ENCODE results near the gene KIAA2012.

The KIAA2012 gene

GRCh38 chr2:202056611-202057010 is 16.4 kb upstream of the KIAA2012 start:
- H3K4ac ChIP-seq (ENCODE audit: low read depth in 1 of 2, low read length in 2 of 2): no peak overlapping the region
- H3K36me3 ChIP-seq (ENCODE audit: control insufficient read depth in 1 of 2, insufficient read depth in 2 of 2, low read depth in 1 of 2, low read length in 2 of 2): no peaks in the 10 kb centered on the region
- H3K4me3 ChIP-seq (ENCODE audit: insufficient read depth in 1 of 2, low read depth in 1 of 2, low read length in 2 of 2): no peak overlapping the region
- H2BK15ac ChIP-seq (ENCODE audit: low read depth, poor library complexity, severe bottlenecking): no peak overlapping the region
- no peak overlapping the region for H3K23ac ChIP-seq (ENCODE audit: low read length in 2 of 2)
- no peak overlapping the region for H4K8ac ChIP-seq (ENCODE audit: low read length)
- no peak overlapping the region for H3K18ac ChIP-seq (ENCODE audit: low read depth in 1 of 2, low read length in 2 of 2)
- H3K4me2 ChIP-seq (ENCODE audit: low read length, poor library complexity, severe bottlenecking): no peak overlapping the region
- peaks cover 3 to 38% of the 10 kb centered on the region in 2 experiments for H3K27me3 ChIP-seq (ENCODE audit: control insufficient read depth in 1 of 2, insufficient read depth in 1 of 2, low read length in 2 of 2)
- H2BK12ac ChIP-seq (ENCODE audit: low read length in 2 of 2): no peak overlapping the region
- H3K27ac ChIP-seq (ENCODE audit: low read length, poor library complexity, severe bottlenecking): no peak overlapping the region
- no peak overlapping the region for H2BK120ac ChIP-seq (ENCODE audit: low read depth, low read length)
- H2BK5ac ChIP-seq (ENCODE audit: low read depth, low read length, poor library complexity, severe bottlenecking): no peak overlapping the region
- DNase-seq: peak; percentile 28
- H3K79me1 ChIP-seq (replicated peaks; ENCODE audit: low read length, poor library complexity, severe bottlenecking): no peaks in the 10 kb centered on the region
- no peak overlapping the region for H2AK5ac ChIP-seq (ENCODE audit: low read length, severe bottlenecking)
- no peak overlapping the region for H2AFZ ChIP-seq (ENCODE audit: low read depth, low read length)
- peaks cover 2% of the 10 kb centered on the region for H3K4me1 ChIP-seq (ENCODE audit: control insufficient read depth, insufficient read depth, low read depth, low read length)
- H3K9me3 ChIP-seq (ENCODE audit: control insufficient read depth, low read length): no peaks in the 10 kb centered on the region
- WGBS: no CpG with 5 or more reads among the region's 2 CpGs
- H4K91ac ChIP-seq (ENCODE audit: low read length): no peak overlapping the region
- no peak overlapping the region for H3K9ac ChIP-seq (ENCODE audit: low read length)
- no peak overlapping the region for H3K14ac ChIP-seq (ENCODE audit: low read length in 2 of 2)

- H3K18ac ChIP-seq (ENCODE audit: low read depth in 1 of 2, low read length in 2 of 2): no peak overlapping the region
- H3K9ac ChIP-seq (ENCODE audit: low read length): no peak overlapping the region
- no CpG with 5 or more reads among the region's 3 CpGs for WGBS
These were observed 12.8 kb upstream of the KIAA2012 start for GRCh38 chr2:202060218-202060617.

GRCh38 chr2:202061695-202062094 is 11.4 kb upstream of the KIAA2012 start:
- no peaks in the 10 kb centered on the region for H3K79me1 ChIP-seq (replicated peaks; ENCODE audit: low read length, poor library complexity, severe bottlenecking)
- 100% methylated on average over 2 of the region's 2 CpGs for WGBS

More at GRCh38 chr2:202060218-202060617, 12.8 kb upstream of the KIAA2012 start:
- Histone ChIP-seq H3K14ac (ENCODE audit: low read length in 2 of 2) (no peak overlapping the region), H2AK5ac (ENCODE audit: low read length, severe bottlenecking) (no peak overlapping the region), H3K4ac (ENCODE audit: low read depth in 1 of 2, low read length in 2 of 2) (no peak overlapping the region), H2AFZ (ENCODE audit: low read depth, low read length) (no peak overlapping the region), H3K9me3 (ENCODE audit: control insufficient read depth, low read length) (no peaks in the 10 kb centered on the region), H3K4me3 (ENCODE audit: insufficient read depth in 1 of 2, low read depth in 1 of 2, low read length in 2 of 2) (no peak overlapping the region), H3K23ac (ENCODE audit: low read length in 2 of 2) (no peak overlapping the region), H3K27me3 (ENCODE audit: control insufficient read depth in 1 of 2, insufficient read depth in 1 of 2, low read length in 2 of 2) (peaks cover 0 to 25% of the 10 kb centered on the region in 2 experiments), H2BK15ac (ENCODE audit: low read depth, poor library complexity, severe bottlenecking) (no peak overlapping the region), H4K8ac (ENCODE audit: low read length) (no peak overlapping the region), H2BK120ac (ENCODE audit: low read depth, low read length) (no peak overlapping the region), H3K4me1 (ENCODE audit: control insufficient read depth, insufficient read depth, low read depth, low read length) (no peaks in the 10 kb centered on the region), H4K91ac (ENCODE audit: low read length) (no peak overlapping the region), H2BK12ac (ENCODE audit: low read length in 2 of 2) (no peak overlapping the region), H3K79me1 (replicated peaks; ENCODE audit: low read length, poor library complexity, severe bottlenecking) (no peaks in the 10 kb centered on the region), H3K36me3 (ENCODE audit: control insufficient read depth in 1 of 2, insufficient read depth in 2 of 2, low read depth in 1 of 2, low read length in 2 of 2) (no peaks in the 10 kb centered on the region), H3K4me2 (ENCODE audit: low read length, poor library complexity, severe bottlenecking) (no peak overlapping the region), H3K27ac (ENCODE audit: low read length, poor library complexity, severe bottlenecking) (no peak overlapping the region), H2BK5ac (ENCODE audit: low read depth, low read length, poor library complexity, severe bottlenecking) (no peak overlapping the region)
- no peak for DNase-seq

GRCh38 chr2:202064171-202064880 is 8.7 kb upstream of the KIAA2012 start:
- Histone ChIP-seq H3K4me2 (ENCODE audit: low read length, poor library complexity, severe bottlenecking) (peak overlapping the region; percentile 10), H4K8ac (ENCODE audit: low read length) (no peak overlapping the region)

More at GRCh38 chr2:202061695-202062094, 11.4 kb upstream of the KIAA2012 start:
- Histone ChIP-seq H2AFZ (ENCODE audit: low read depth, low read length) (no peak overlapping the region), H4K91ac (ENCODE audit: low read length) (no peak overlapping the region), H4K8ac (ENCODE audit: low read length) (no peak overlapping the region), H2BK15ac (ENCODE audit: low read depth, poor library complexity, severe bottlenecking) (no peak overlapping the region), H3K27ac (ENCODE audit: low read length, poor library complexity, severe bottlenecking) (no peak overlapping the region), H3K4me2 (ENCODE audit: low read length, poor library complexity, severe bottlenecking) (no peak overlapping the region), H3K4me3 (ENCODE audit: insufficient read depth in 1 of 2, low read depth in 1 of 2, low read length in 2 of 2) (no peak overlapping the region), H3K27me3 (ENCODE audit: control insufficient read depth in 1 of 2, insufficient read depth in 1 of 2, low read length in 2 of 2) (peaks cover 0 to 10% of the 10 kb centered on the region in 2 experiments), H3K23ac (ENCODE audit: low read length in 2 of 2) (no peak overlapping the region), H3K14ac (ENCODE audit: low read length in 2 of 2) (no peak overlapping the region), H2BK12ac (ENCODE audit: low read length in 2 of 2) (no peak overlapping the region), H2BK120ac (ENCODE audit: low read depth, low read length) (no peak overlapping the region), H3K9ac (ENCODE audit: low read length) (no peak overlapping the region), H3K36me3 (ENCODE audit: control insufficient read depth in 1 of 2, insufficient read depth in 2 of 2, low read depth in 1 of 2, low read length in 2 of 2) (no peaks in the 10 kb centered on the region), H3K4me1 (ENCODE audit: control insufficient read depth, insufficient read depth, low read depth, low read length) (no peaks in the 10 kb centered on the region), H3K9me3 (ENCODE audit: control insufficient read depth, low read length) (no peaks in the 10 kb centered on the region), H3K18ac (ENCODE audit: low read depth in 1 of 2, low read length in 2 of 2) (no peak overlapping the region), H3K4ac (ENCODE audit: low read depth in 1 of 2, low read length in 2 of 2) (no peak overlapping the region), H2BK5ac (ENCODE audit: low read depth, low read length, poor library complexity, severe bottlenecking) (no peak overlapping the region), H2AK5ac (ENCODE audit: low read length, severe bottlenecking) (no peak overlapping the region)
- DNase-seq: no peak

More at GRCh38 chr2:202064171-202064880, 8.7 kb upstream of the KIAA2012 start:
- no peak overlapping the region for H2BK5ac ChIP-seq (ENCODE audit: low read depth, low read length, poor library complexity, severe bottlenecking)
- no peaks in the 10 kb centered on the region for H3K79me1 ChIP-seq (replicated peaks; ENCODE audit: low read length, poor library complexity, severe bottlenecking)
- H3K27ac ChIP-seq (ENCODE audit: low read length, poor library complexity, severe bottlenecking): peak overlapping the region; percentile 26
- H3K9ac ChIP-seq (ENCODE audit: low read length): peak overlapping the region; percentile 62
- no peak overlapping the region for H3K23ac ChIP-seq (ENCODE audit: low read length in 2 of 2)
- H2BK15ac ChIP-seq (ENCODE audit: low read depth, poor library complexity, severe bottlenecking): no peak overlapping the region
- no peaks in the 10 kb centered on the region for H3K36me3 ChIP-seq (ENCODE audit: control insufficient read depth in 1 of 2, insufficient read depth in 2 of 2, low read depth in 1 of 2, low read length in 2 of 2)
- 10% methylated on average over 3 of the region's 3 CpGs for WGBS
- no peaks in the 10 kb centered on the region for H3K4me1 ChIP-seq (ENCODE audit: control insufficient read depth, insufficient read depth, low read depth, low read length)
- no peak overlapping the region for H2BK120ac ChIP-seq (ENCODE audit: low read depth, low read length)
- DNase-seq: peak; percentile 77
- peak overlapping the region in 1 of 2 experiments; percentile 37 for H2BK12ac ChIP-seq (ENCODE audit: low read length in 2 of 2)
- H3K4ac ChIP-seq (ENCODE audit: low read depth in 1 of 2, low read length in 2 of 2): no peak overlapping the region
- no peaks in the 10 kb centered on the region for H3K9me3 ChIP-seq (ENCODE audit: control insufficient read depth, low read length)
- H3K14ac ChIP-seq (ENCODE audit: low read length in 2 of 2): no peak overlapping the region
- no peak overlapping the region for H4K91ac ChIP-seq (ENCODE audit: low read length)
- H3K18ac ChIP-seq (ENCODE audit: low read depth in 1 of 2, low read length in 2 of 2): peak overlapping the region in 1 of 2 experiments; percentile 50
- H3K27me3 ChIP-seq (ENCODE audit: control insufficient read depth in 1 of 2, insufficient read depth in 1 of 2, low read length in 2 of 2): no peaks in the 10 kb centered on the region
- no peak overlapping the region for H2AK5ac ChIP-seq (ENCODE audit: low read length, severe bottlenecking)
- peak overlapping the region in 1 of 2 experiments; percentile 13 for H3K4me3 ChIP-seq (ENCODE audit: insufficient read depth in 1 of 2, low read depth in 1 of 2, low read length in 2 of 2)
- H2AFZ ChIP-seq (ENCODE audit: low read depth, low read length): no peak overlapping the region

Measured in mesenchymal stem cell (in vitro differentiated cells and primary cell).